GM19452 (cell line): Measurements from ENCODE around the gene LEFTY2.
"Not testable (repeated sequence)": the region's sequence is repeated elsewhere in the genome, so short reads cannot be mapped to it uniquely, and the experiment has no call there.

ENCODE experiments used
- ATAC-seq: cut with Tn5 transposase; IDR thresholded peaks from one replicate; pipeline ENCODE4 v1.9.1; 2021; ENCODE audit not compliant: unreplicated experiment

The LEFTY2 gene

GRCh38 chr1:225954753-225955152, 13.7 kb upstream of the LEFTY2 start:
- ATAC-seq, result no peak

GRCh38 chr1:225953315-225953714, 12.3 kb upstream of the LEFTY2 start:
- no peak for ATAC-seq

GRCh38 chr1:225950905-225951497, 10.0 kb upstream of the LEFTY2 start:
- no peak for ATAC-seq

GRCh38 chr1:225949041-225949440, 8.0 kb upstream of the LEFTY2 start:
- no peak for ATAC-seq

- ATAC-seq, result no peak
Observed at GRCh38 chr1:225946803-225947202, 5.8 kb upstream of the LEFTY2 start.

GRCh38 chr1:225946082-225946620, 5.1 kb upstream of the LEFTY2 start:
- no peak for ATAC-seq

GRCh38 chr1:225945564-225945963, 4.5 kb upstream of the LEFTY2 start:
- ATAC-seq, result no peak

- peak; percentile 73 for ATAC-seq
Observed at GRCh38 chr1:225944951-225945350, 3.9 kb upstream of the LEFTY2 start.

GRCh38 chr1:225944387-225944786, 3.4 kb upstream of the LEFTY2 start:
- no peak for ATAC-seq

- no peak for ATAC-seq
Observed at GRCh38 chr1:225943582-225943981, 2.6 kb upstream of the LEFTY2 start.

GRCh38 chr1:225942574-225942973, 1.6 kb upstream of the LEFTY2 start:
- ATAC-seq, result peak; percentile 87

- ATAC-seq, result no peak
Observed at GRCh38 chr1:225941942-225942222, 862 bp upstream of the LEFTY2 start.

GRCh38 chr1:225940385-225941151, 452 bp downstream of the LEFTY2 start:
- no peak for ATAC-seq

- not testable (repeated sequence) for ATAC-seq
Observed at GRCh38 chr1:225939939-225940310, 1.1 kb downstream of the LEFTY2 start.

GRCh38 chr1:225939097-225939938, 1.7 kb downstream of the LEFTY2 start:
- not testable (repeated sequence) for ATAC-seq

GRCh38 chr1:225937048-225937968, 3.7 kb downstream of the LEFTY2 start:
- no peak for ATAC-seq

GRCh38 chr1:225936523-225936922, 4.5 kb downstream of the LEFTY2 start:
- no peak for ATAC-seq

- ATAC-seq, result not testable (repeated sequence)
Observed at GRCh38 chr1:225936086-225936485, 4.9 kb downstream of the LEFTY2 start.

GRCh38 chr1:225934711-225935110, 6.3 kb downstream of the LEFTY2 start:
- no peak for ATAC-seq

- ATAC-seq, result no peak
Observed at GRCh38 chr1:225933072-225933471, 7.9 kb downstream of the LEFTY2 start.
